Measurements from ENCODE around the gene GPR55. TPM values are rescaled to one million over a fixed set of nuclear protein-coding genes. Genes with fewer than 3 reads are reported as not detected.

GPR55 gene
- total and polyA plus RNA-seq, 2 donors (not counting 3 experiments of a cell fraction or from before 2014, with no cell fraction given), result not detected

- FAIRE-seq, result no peak
- intact Hi-C loops (cut with micrococcal nuclease), result no loop called here
- BruUV-seq (replicated peaks), result no TSS peak
- H3K4me1 ChIP-seq (ENCODE audit: control insufficient read depth, extremely low read depth, insufficient read depth, low read length), result no peaks in the 10 kb centered on the region
- no peaks in the 10 kb centered on the region for H3K9me1 ChIP-seq (replicated peaks; ENCODE audit: control insufficient read depth, extremely low read depth, insufficient read depth, low read length)
- dilution Hi-C loops (cut with MboI; ENCODE audit: extremely low pct_ligation_motif_present, low sequenced_read_pairs), result no loop called here
- no peaks in the 10 kb centered on the region for H3K9me3 ChIP-seq (replicated peaks; ENCODE audit: control insufficient read depth, insufficient read depth, low read length)
- H3K9ac ChIP-seq (replicated peaks; ENCODE audit: extremely low read depth, insufficient read depth, low read length), result no peak overlapping the region
- no peak overlapping the region for H2AFZ ChIP-seq (ENCODE audit: low read depth, low read length)
- H3K36me3 ChIP-seq (ENCODE audit: control insufficient read depth in 2 of 2, extremely low read depth in 1 of 2, insufficient read depth in 2 of 2, low read length in 2 of 2), result no peaks in the 10 kb centered on the region
- CTCF ChIA-PET, result interaction anchor here (1.8 kb wide), 1 partner anchor 115 kb away, joined by 4 read pairs; no protein-coding TSS in a partner anchor
- TF ChIP-seq POLR2AphosphoS5 (IDR thresholded peaks at IDR 0.05; ENCODE audit: insufficient read depth, low read depth, low read length) (no peak), FOS (IDR thresholded peaks at IDR 0.05; ENCODE audit: borderline replicate concordance, insufficient read depth, low read length) (no peak), CTCF (IDR thresholded peaks at IDR 0.05; ENCODE audit: extremely low read depth in 1 of 2, insufficient read depth in 1 of 2, low read depth in 1 of 2, low read length in 2 of 2) (no peak), EZH2 (IDR thresholded peaks at IDR 0.05; ENCODE audit: borderline replicate concordance, low read depth, low read length, severe bottlenecking) (no peak), JUN (IDR thresholded peaks at IDR 0.05; ENCODE audit: borderline replicate concordance, insufficient read depth, insufficient read length, low read depth) (no peak), MYC (IDR thresholded peaks at IDR 0.05; ENCODE audit: low read depth, low read length) (no peak), GATA2 (IDR thresholded peaks at IDR 0.05; ENCODE audit: insufficient read depth, insufficient read length, low read depth, low read length) (no peak), MAX (IDR thresholded peaks at IDR 0.05; ENCODE audit: insufficient read depth, insufficient read length) (no peak), POLR2A (IDR thresholded peaks at IDR 0.05; ENCODE audit: low read depth, low read length) (no peak)
- no peak overlapping the region for H3K4me2 ChIP-seq (ENCODE audit: insufficient read depth, low read length)
- POLR2A ChIA-PET, result no interaction called here
- no peak for DNase-seq (ENCODE audit: low read depth, low spot score)
- no peak overlapping the region for H3K27ac ChIP-seq (ENCODE audit: insufficient read depth, low read depth, low read length)
- H3K4me3 ChIP-seq (replicated peaks in 1 of 3; ENCODE audit: insufficient read depth in 1 of 3, low read depth in 1 of 3, low read length in 3 of 3), result no peak overlapping the region
- H3K79me2 ChIP-seq (ENCODE audit: control insufficient read depth, insufficient read depth, low read length), result no peaks in the 10 kb centered on the region
- H3K27me3 ChIP-seq (ENCODE audit: control insufficient read depth in 2 of 2, insufficient read depth in 2 of 2, low read length in 2 of 2), result no peaks in the 10 kb centered on the region
- H4K20me1 ChIP-seq (replicated peaks; ENCODE audit: control insufficient read depth, extremely low read depth, insufficient read depth, low read length), result no peaks in the 10 kb centered on the region
Observed at GRCh38 chr2:230939066-230939591, 14.1 kb upstream of the GPR55 start.

All from endothelial cell of umbilical vein (primary cell).